CD4-positive, alpha-beta T cell treated with Interferon gamma for 1 hour (primary cell): ENCODE data around the gene NR6A1.

Experiments
- DNase-seq: peaks from one replicate; pipeline ENCODE4 v3.0.0-alpha.2; 2020

Gene NR6A1

GRCh38 chr9:124482431-124483031, 288.6 kb downstream of the NR6A1 start:
- DNase-seq = no peak

- DNase-seq = no peak
Measured at GRCh38 chr9:124481115-124481514, 290.0 kb downstream of the NR6A1 start.

- DNase-seq = no peak
Measured at GRCh38 chr9:124480621-124480981, 290.5 kb downstream of the NR6A1 start.

GRCh38 chr9:124479947-124480620, 291.0 kb downstream of the NR6A1 start:
- DNase-seq = no peak

DNA sequence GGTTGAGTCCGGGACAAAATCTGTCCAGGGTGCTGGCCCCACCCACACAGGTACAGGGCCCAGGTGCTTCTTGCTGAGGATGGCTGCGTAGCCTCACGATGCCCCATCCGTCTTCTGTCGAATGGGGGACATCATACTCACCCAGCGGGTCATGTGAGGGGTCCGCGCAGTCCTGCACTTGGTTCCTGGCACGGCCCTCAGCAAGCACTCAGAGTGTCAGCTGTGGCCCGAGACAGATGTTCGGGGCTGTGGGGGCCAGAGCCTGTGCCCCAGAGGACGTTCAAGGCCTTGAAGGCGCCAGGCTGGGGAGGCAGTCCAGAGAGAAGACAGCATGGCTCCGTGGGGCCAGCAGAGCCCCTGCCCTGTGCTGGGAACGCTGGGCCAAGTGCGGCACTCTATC, 291.7 kb downstream of the NR6A1 start:
- no peak for DNase-seq

GRCh38 chr9:124478354-124478753, 292.8 kb downstream of the NR6A1 start:
- no peak for DNase-seq

DNA sequence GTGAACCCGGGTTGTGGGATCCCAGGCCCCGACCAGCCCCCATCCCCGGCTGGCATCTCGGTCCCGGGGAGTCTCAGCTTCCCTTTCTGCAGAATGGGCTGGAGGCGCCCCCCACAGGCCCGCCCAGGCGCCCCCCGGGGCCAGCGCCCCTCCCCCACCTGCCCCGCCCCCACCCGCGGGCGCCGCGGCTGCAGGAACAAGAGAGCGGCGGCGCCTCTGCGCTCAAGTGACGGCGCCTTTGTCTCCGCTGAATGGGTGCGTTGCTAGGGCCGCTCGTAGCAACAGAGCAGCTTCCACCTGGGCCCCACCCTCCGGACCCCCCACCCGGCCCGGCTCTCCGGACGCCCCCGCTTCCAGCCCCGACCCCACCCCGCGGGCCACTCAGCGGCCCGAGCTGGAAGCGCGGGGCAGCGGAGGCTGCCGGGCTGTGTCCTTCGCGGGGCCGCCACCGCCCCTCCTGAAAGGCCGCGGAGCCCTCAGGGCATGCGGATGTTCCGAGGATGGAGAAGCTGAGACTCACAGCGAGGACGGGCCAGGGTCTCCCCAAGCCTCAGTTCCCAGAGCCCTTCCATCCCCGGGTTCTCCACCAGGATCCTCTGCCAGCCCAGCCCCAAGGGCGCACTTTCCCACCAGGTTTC, 293.3 kb downstream of the NR6A1 start:
- no peak for DNase-seq

DNA sequence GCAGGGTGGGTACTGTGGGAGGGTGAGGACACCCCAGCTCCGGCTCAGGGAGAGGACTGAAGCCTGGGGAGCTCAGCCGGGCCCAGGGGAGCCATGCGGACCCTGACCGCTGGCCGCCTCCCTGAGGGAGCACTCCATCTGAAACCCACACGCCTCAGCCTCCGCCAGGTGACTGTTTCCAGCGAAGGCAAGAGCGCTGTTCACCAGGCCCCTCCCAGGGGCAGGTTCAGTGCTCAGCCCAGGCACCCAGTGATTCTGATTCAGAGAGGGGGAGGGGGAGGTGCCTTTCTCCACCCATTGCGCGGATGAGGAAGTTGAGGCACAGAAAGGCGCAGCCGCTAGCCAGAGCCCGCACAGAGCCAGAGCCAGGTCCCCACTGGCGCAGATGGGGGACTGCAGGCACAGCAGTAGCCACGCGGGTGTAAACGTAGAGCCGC, 293.9 kb downstream of the NR6A1 start:
- no peak for DNase-seq

DNA sequence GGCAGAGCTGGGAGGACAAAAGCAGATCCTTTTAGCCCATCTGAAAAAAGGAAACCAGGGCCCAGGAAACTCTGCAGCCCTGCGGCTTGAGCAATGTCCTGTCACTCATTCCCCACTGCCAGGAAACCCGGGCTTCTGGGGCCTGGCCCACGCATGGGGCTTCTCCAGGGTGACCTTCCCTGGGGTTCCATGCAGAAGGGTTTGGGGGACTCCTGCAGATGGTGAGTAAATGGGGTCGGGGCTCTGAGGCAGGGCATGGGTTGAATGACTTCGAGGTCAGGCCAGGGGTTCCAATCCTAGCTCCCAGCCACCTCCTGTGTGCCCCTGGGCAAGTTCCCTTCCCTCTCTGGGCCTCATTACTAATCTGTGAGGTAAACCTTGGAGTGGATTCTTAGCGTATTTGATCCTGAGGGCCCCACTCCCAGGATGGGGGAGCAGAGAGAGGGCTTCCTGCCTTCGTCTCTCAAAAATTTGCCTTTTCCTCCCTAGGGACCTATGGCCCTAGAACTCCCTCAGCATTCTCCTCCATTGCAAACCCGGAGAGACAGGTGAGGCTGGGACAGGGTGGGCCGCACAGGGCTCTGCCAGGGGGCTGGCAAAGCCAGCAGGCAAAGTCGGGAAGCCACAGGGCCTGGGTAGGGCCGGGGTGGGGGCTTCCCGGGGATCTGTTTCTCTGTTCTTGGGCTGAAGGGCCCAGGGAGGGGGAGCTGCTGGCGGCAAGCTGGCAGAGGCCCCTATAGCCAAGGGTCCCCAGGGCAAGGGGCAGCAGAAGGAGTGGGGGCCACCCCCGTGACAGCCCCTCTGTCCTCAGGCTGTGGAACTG, 295.0 kb downstream of the NR6A1 start:
- no peak for DNase-seq

- no peak for DNase-seq
Measured at GRCh38 chr9:124475158-124475867, 295.8 kb downstream of the NR6A1 start.

DNA sequence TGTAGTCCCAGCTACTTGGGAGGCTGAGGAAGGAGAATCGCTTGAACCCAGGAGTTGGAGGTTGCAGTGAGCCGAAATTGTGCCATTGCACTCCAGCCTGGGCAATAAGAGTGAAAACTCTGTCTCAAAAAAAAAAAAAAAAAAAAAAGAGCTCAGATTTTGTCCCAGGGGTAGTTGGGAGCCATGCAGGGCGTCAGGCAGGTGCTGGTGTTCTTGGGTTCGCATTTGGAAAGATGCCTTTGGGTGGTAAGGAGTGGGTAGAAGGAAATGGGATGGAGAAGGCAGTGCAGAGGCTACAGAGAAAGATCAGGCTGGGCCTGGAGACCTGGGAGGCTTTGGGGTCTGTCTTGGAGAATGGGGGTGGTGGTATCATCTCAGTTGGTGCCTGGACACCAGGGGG, 297.0 kb downstream of the NR6A1 start:
- no peak for DNase-seq

GRCh38 chr9:124473310-124473709, 297.8 kb downstream of the NR6A1 start:
- no peak for DNase-seq

DNA sequence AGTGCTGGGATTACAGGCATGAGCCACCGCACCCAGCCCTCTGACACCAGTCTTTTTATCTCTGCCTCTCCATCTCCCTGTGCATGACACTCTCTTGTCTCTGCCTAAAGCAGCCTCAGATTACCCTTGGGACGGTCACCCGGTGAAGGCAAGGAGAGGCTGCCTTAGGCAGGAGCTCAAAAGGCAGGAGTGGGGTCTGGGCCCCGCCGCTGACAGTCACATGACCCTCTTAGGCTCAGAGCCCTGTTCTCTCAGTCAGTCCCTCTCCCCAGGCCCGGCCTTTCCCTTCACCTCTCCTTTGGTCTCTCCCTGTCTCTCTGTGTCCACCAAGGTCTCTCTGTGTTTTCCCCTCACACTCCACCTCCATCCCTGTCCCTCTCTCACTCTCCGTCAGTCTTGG, 298.3 kb downstream of the NR6A1 start:
- DNase-seq = no peak

DNA sequence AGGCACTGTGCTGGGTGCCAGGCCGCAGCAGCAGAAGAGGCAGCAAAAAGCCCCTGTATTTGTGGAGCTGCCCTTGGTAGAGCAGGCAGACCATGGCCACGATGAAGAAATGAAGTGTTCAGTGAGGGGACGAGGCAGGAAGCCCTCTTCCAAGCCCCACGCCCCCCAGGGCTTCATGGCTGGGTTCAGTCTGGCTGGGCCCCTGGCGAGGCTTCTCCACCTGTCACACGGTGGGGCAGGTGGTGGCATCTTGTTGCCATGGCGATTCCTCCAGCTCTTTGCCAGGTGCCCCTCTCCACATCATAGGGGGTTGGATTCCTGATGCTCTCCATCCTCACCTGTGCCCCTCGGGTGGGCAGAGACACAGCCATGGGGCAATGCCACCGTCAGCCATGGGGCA, 299.4 kb downstream of the NR6A1 start:
- DNase-seq = no peak

DNA sequence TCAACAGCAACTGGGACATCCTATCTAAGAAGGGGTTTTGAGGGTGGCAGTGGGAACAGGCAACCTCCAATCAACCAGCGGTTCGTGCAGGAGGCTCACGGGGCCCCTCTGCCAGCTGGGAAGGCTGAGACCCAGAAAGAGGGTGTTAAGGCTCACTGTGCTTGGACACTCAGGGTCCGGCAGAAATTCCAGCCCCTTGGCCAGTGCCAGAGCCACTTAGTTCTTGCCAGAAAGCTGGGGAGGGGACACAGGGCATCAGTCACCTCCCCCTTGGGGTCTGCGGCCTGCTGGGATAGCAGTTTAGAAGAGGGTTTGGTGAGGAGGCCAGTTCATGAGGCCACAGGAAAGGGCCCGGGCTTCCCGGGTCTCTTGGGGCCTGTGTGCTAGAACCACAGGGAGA, 300.4 kb downstream of the NR6A1 start:
- no peak for DNase-seq

DNA sequence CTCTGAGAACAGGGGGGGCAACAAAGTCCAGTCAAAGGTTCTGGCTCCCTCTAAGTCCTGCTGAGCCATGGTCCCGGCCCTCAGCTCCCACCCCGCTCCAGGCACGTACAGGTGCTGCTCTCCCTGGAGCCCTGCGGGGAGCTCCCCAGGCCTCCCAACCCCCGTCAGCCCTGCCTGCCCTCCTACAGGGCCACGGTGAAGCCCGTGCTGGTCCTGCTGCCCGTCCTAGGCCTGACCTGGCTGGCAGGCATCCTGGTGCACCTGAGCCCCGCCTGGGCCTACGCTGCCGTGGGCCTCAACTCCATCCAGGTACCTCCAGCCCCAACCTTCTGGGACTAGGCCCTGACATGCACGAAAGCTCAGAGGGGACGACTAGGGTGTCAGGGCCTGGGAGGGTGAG, 300.8 kb downstream of the NR6A1 start:
- DNase-seq = no peak

GRCh38 chr9:124469011-124469832, 301.9 kb downstream of the NR6A1 start:
- no peak for DNase-seq

DNA sequence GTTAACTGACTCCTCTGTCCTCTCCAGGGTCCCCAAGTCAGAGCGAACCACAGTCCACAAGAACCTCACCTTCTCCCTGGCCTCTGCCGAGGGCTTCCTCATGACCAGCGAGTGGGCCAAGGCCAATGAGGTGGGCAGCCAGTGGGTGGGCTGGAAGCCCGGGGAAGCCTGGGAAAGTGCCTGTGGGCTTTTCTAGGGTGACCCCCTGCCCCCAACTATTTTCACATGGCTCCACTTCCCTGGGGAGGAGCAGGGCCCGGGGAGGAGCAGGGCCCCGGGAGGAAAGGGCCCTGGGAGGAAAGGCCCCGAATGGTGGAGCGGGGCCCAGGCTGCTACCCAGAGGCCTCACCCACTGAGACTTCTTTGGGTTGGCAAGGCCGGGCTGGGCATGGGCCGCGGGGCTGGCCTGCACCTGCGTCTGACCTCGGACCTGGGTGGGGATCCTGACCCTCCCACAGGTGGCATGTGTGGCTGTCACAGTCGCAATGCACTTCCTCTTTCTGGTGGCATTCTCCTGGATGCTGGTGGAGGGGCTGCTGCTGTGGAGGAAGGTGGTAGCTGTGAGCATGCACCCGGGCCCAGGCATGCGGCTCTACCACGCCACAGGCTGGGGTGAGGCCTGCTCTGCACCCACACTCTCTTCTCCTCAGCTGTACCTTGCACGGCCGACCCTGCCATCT, 302.9 kb downstream of the NR6A1 start:
- DNase-seq = no peak

DNA sequence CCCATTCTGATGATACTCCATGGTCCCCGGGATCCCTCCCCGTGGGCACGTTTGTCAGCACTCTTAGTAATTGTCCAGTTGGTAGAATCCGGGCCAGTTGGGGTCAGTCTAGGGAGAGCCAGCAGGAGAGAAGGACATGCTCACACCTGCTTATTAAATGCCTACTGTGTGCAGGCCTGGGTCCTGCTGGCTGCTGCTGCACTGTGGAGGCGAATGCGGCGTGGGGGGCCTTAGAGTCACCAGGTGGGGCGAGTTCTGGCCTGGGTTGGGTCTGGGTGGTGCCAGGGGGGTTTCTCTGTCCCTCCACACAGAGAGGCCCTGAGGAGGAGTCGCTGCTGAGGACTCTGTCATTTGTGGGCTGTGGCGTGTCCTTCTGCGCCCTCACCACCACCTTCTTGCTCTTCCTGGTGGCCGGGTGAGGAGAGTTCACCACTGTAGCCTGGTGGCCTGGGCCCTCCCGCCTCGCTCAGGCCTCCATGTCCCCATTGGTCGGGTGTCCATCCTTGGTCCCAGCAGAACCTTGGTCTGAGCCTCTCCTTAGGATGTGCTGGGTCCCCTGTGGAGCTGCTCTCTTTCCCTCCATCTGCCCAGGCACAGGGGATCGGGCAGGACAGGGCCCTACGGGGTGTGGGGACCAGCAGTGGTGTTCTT, 303.6 kb downstream of the NR6A1 start:
- DNase-seq = no peak
